IMR-90 (cell line): ENCODE data around the gene APLN.

Source experiments
- BHLHE40 ChIP-seq: fragments of 150-350 bp; IDR thresholded peaks from 2 replicates; pipeline ENCODE4 v1.6.1; 2016; ENCODE audit warnings: mild to moderate bottlenecking, low read depth, low read length
- CEBPB ChIP-seq: IDR thresholded peaks from 2 replicates; pipeline ENCODE4 v1.6.1; 2012; ENCODE audit warnings: low read depth, low read length, improper control_type of control experiment
- CHD1 ChIP-seq: IDR thresholded peaks from 2 replicates; pipeline ENCODE4 v1.6.1; 2012; ENCODE audit warnings: low read depth, low read length, improper control_type of control experiment
- FOS ChIP-seq: fragments of 150-350 bp; IDR thresholded peaks from 2 replicates; pipeline ENCODE4 v1.6.1; 2016; ENCODE audit warnings: low read depth, low read length
- MXI1 ChIP-seq: IDR thresholded peaks from 2 replicates; pipeline ENCODE4 v1.6.1; 2012; ENCODE audit warnings: low read depth, mild to moderate bottlenecking, low read length, moderate library complexity, borderline replicate concordance
- POLR2A ChIP-seq: IDR thresholded peaks from 2 replicates; pipeline ENCODE4 v1.6.1; 2012; ENCODE audit warnings: mild to moderate bottlenecking, low read depth, low read length
- RAD21 ChIP-seq: IDR thresholded peaks from 2 replicates; pipeline ENCODE4 v1.6.1; 2012; ENCODE audit warnings: low read length, improper control_type of control experiment
- RCOR1 ChIP-seq: IDR thresholded peaks from 2 replicates; pipeline ENCODE4 v1.6.1; 2012; ENCODE audit warnings: mild to moderate bottlenecking, low read length, improper control_type of control experiment; ENCODE audit not compliant: insufficient replicate concordance
- RFX5 ChIP-seq: IDR thresholded peaks from 2 replicates; pipeline ENCODE4 v1.8.0; 2012; ENCODE audit warnings: low read depth, mild to moderate bottlenecking, low read length, moderate library complexity
- TF ChIP-seq, protein P1 (sequence below): conservative IDR thresholded peaks from 2 replicates; pipeline ENCODE4 v1.5.1; 2012; ENCODE audit warnings: mild to moderate bottlenecking, low read depth, low read length, improper control_type of control experiment
- TF ChIP-seq, protein P2 (sequence below): fragments of 150-350 bp; IDR thresholded peaks from 2 replicates; pipeline ENCODE4 v1.6.1; 2017; ENCODE audit warnings: mild to moderate bottlenecking, antibody characterized with exemption, low read length, low read depth

DNA sequence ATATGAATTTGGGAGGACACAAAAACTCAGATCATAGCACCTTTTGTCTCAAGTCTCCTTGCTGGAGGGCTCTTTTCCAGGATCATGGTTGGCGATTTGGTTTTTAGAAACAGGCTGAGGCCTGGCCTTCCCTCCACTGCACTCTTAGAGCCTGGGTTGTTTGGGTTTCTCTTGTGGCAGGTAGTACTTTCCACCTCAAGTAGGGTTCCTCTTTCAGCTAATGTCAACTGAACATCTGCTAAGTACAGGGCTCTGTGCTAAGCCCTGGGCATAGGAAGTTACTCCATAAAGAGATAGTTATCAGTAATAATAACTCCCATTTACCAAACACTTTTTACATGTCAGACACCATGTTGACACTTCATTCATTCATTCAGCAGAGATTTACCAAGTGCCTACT lies 28.2 kb upstream of the APLN start:
- TF ChIP-seq, protein P1, sequence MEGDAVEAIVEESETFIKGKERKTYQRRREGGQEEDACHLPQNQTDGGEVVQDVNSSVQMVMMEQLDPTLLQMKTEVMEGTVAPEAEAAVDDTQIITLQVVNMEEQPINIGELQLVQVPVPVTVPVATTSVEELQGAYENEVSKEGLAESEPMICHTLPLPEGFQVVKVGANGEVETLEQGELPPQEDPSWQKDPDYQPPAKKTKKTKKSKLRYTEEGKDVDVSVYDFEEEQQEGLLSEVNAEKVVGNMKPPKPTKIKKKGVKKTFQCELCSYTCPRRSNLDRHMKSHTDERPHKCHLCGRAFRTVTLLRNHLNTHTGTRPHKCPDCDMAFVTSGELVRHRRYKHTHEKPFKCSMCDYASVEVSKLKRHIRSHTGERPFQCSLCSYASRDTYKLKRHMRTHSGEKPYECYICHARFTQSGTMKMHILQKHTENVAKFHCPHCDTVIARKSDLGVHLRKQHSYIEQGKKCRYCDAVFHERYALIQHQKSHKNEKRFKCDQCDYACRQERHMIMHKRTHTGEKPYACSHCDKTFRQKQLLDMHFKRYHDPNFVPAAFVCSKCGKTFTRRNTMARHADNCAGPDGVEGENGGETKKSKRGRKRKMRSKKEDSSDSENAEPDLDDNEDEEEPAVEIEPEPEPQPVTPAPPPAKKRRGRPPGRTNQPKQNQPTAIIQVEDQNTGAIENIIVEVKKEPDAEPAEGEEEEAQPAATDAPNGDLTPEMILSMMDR, result no peak
- no peak for TF ChIP-seq BHLHE40
- no peak for TF ChIP-seq FOS
- TF ChIP-seq MXI1, result no peak
- no peak for TF ChIP-seq POLR2A
- no peak for TF ChIP-seq RAD21
- TF ChIP-seq CEBPB, result no peak
- TF ChIP-seq, protein P2, sequence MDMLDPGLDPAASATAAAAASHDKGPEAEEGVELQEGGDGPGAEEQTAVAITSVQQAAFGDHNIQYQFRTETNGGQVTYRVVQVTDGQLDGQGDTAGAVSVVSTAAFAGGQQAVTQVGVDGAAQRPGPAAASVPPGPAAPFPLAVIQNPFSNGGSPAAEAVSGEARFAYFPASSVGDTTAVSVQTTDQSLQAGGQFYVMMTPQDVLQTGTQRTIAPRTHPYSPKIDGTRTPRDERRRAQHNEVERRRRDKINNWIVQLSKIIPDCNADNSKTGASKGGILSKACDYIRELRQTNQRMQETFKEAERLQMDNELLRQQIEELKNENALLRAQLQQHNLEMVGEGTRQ, result no peak
- TF ChIP-seq RFX5, result no peak
- TF ChIP-seq RCOR1, result no peak
- no peak for TF ChIP-seq CHD1
